Liver (tissue), 3 donors: ENCODE measurements around the gene KCTD16.

Experiments
- EGR1 ChIP-seq, 2 donors: IDR thresholded peaks; 2 replicates each; pipeline ENCODE4 v1.6.1; 2016 to 2018; ENCODE audit warnings: antibody characterized with exemption in 2 of 2, low read depth in 2 of 2
- FOXA1 ChIP-seq: IDR thresholded peaks from 2 replicates; pipeline ENCODE4 v1.6.1; 2016; ENCODE audit warnings: antibody characterized with exemption
- GABPA ChIP-seq, 2 donors: IDR thresholded peaks in 1 of 2; conservative IDR thresholded peaks in 1 of 2; 2 replicates each; pipeline ENCODE4 v1.6.1; 2016; ENCODE audit warnings: antibody characterized with exemption in 2 of 2, mild to moderate bottlenecking in 1 of 2, moderate library complexity in 1 of 2
- JUND ChIP-seq, 2 donors: IDR thresholded peaks; 2 replicates each; pipeline ENCODE4 v1.6.1; 2016; ENCODE audit warnings: antibody characterized with exemption in 2 of 2
- RXRA ChIP-seq, 2 donors: IDR thresholded peaks; 2 replicates each; pipeline ENCODE4 v1.6.1; 2017 to 2018; ENCODE audit warnings: antibody characterized with exemption in 2 of 2, mild to moderate bottlenecking in 1 of 2
- TAF1 ChIP-seq: conservative IDR thresholded peaks from 2 replicates; pipeline ENCODE4 v1.6.1; 2016; ENCODE audit warnings: antibody characterized with exemption, mild to moderate bottlenecking
- YY1 ChIP-seq: IDR thresholded peaks from 2 replicates; pipeline ENCODE4 v1.6.1; 2016; ENCODE audit warnings: antibody characterized with exemption, mild to moderate bottlenecking
- TF ChIP-seq, protein P1 (sequence below): fragments of 150-350 bp; IDR thresholded peaks from 2 replicates; pipeline ENCODE4 v1.5.1; 2017; ENCODE audit warnings: improper control_type of control experiment, low read depth, low read length; ENCODE audit not compliant: missing input control
- TF ChIP-seq, protein P2 (sequence below): IDR thresholded peaks from 2 replicates; pipeline ENCODE4 v1.6.1; 2016; ENCODE audit warnings: antibody characterized with exemption
- TF ChIP-seq, protein P3 (sequence below): IDR thresholded peaks from 2 replicates; pipeline ENCODE4 v1.6.1; 2016; ENCODE audit warnings: antibody characterized with exemption
- donor health status: healthy.
- donor health status: healthy.

GRCh38 chr5:144139586-144139985, 31.1 kb upstream of the KCTD16 start:
- TF ChIP-seq, protein P1, sequence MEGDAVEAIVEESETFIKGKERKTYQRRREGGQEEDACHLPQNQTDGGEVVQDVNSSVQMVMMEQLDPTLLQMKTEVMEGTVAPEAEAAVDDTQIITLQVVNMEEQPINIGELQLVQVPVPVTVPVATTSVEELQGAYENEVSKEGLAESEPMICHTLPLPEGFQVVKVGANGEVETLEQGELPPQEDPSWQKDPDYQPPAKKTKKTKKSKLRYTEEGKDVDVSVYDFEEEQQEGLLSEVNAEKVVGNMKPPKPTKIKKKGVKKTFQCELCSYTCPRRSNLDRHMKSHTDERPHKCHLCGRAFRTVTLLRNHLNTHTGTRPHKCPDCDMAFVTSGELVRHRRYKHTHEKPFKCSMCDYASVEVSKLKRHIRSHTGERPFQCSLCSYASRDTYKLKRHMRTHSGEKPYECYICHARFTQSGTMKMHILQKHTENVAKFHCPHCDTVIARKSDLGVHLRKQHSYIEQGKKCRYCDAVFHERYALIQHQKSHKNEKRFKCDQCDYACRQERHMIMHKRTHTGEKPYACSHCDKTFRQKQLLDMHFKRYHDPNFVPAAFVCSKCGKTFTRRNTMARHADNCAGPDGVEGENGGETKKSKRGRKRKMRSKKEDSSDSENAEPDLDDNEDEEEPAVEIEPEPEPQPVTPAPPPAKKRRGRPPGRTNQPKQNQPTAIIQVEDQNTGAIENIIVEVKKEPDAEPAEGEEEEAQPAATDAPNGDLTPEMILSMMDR, result no peak
- no peak for TF ChIP-seq FOXA1
- TF ChIP-seq, protein P2, sequence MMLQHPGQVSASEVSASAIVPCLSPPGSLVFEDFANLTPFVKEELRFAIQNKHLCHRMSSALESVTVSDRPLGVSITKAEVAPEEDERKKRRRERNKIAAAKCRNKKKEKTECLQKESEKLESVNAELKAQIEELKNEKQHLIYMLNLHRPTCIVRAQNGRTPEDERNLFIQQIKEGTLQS, result no peak
- no peak for TF ChIP-seq JUND (IDR thresholded peaks at IDR 0.05)
- no peak for TF ChIP-seq GABPA (IDR thresholded peaks at IDR 0.05 in 1 of 2, conservative IDR thresholded peaks at IDR 0.05 in 1 of 2)
- no peak for TF ChIP-seq RXRA (IDR thresholded peaks at IDR 0.05)
- TF ChIP-seq YY1, result no peak
- TF ChIP-seq TAF1, result no peak
- TF ChIP-seq EGR1 (IDR thresholded peaks at IDR 0.05; ENCODE audit: low read depth in 2 of 2), result no peak
- TF ChIP-seq, protein P3, sequence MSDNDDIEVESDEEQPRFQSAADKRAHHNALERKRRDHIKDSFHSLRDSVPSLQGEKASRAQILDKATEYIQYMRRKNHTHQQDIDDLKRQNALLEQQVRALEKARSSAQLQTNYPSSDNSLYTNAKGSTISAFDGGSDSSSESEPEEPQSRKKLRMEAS, result no peak
